ENCODE results near the gene CDSN. TPM values are rescaled to one million over a fixed set of nuclear protein-coding genes. Genes with fewer than 3 reads are reported as not detected.

CDSN gene
- total RNA-seq, 3 donors from 2014 or later = 0.59 TPM; not detected in 2

Other genes with a start within 250 kb of the CDSN start
- gene DDR1, start 235.9 kb downstream of the CDSN start, total RNA-seq = 100 to 1,000 TPM in 1 of 3 donors, 10 to 100 TPM in 2; 18.1 to 149 (median 72.1) TPM
- gene GTF2H4, start 212.2 kb downstream of the CDSN start, total RNA-seq = 10 to 100 TPM; 10.4 to 13.4 (median 11.1) TPM
- 10 to 100 TPM; 15.7 to 19.2 (median 16.8) TPM for gene VARS2, start 206.2 kb downstream of the CDSN start, total RNA-seq
- gene SFTA2, start 188.3 kb downstream of the CDSN start, total RNA-seq = not detected
- gene MUCL3, start 179.5 kb downstream of the CDSN start, total RNA-seq = not detected
- not detected for gene MUC21, start 136.7 kb downstream of the CDSN start, total RNA-seq
- gene MUC22, start 110.0 kb downstream of the CDSN start, total RNA-seq = not detected
- under 1 TPM in 1 of 3 donors, not detected in 2; 0.59 TPM for gene C6orf15, start 7.9 kb downstream of the CDSN start, total RNA-seq
- 1 to 10 TPM in 2 of 3 donors, under 1 TPM in 1; 0.48 to 2.0 (median 1.9) TPM for gene PSORS1C1, start 5.6 kb downstream of the CDSN start, total RNA-seq
- not detected for gene PSORS1C2, start 18.6 kb upstream of the CDSN start, total RNA-seq
- 10 to 100 TPM; 10.9 to 17.1 (median 17.0) TPM for gene CCHCR1, start 37.4 kb upstream of the CDSN start, total RNA-seq
- gene TCF19, start 38.1 kb upstream of the CDSN start, total RNA-seq = 1 to 10 TPM; 2.3 to 8.5 (median 6.1) TPM
- 1 to 10 TPM in 1 of 3 donors, under 1 TPM in 2; 0.64 to 4.5 (median 0.98) TPM for gene POU5F1, start 50.2 kb upstream of the CDSN start, total RNA-seq
- 100 to 1,000 TPM; 206 to 546 (median 359) TPM for gene HLA-C, start 151.6 kb upstream of the CDSN start, total RNA-seq
- 100 to 1,000 TPM; 532 to 813 (median 727) TPM for gene HLA-B, start 236.7 kb upstream of the CDSN start, total RNA-seq

Measured in breast epithelium (tissue), 3 donors.